GM18520 (cell line): ENCODE measurements around the gene TMEM41B.
"Not testable (repeated sequence)": the region's sequence is repeated elsewhere in the genome, so short reads cannot be mapped to it uniquely, and the experiment has no call there.

Source experiments
- ATAC-seq: cut with Tn5 transposase; IDR thresholded peaks from one replicate; pipeline ENCODE4 v1.9.1; 2021; ENCODE audit not compliant: unreplicated experiment

TMEM41B gene

GRCh38 chr11:9314291-9315077, at the start of gene TMEM41B:
TSS of gene TMEM41B (minus strand) at chr11:9314593. CDS start at chr11:9314441, 152 bp downstream.
- peak; percentile 94 for ATAC-seq

GRCh38 chr11:9362393-9362863, 48.0 kb upstream of the TMEM41B start:
- no peak for ATAC-seq

- not testable (repeated sequence) for ATAC-seq
Measured at GRCh38 chr11:9360862-9361622, 46.6 kb upstream of the TMEM41B start.

GRCh38 chr11:9357041-9357440, 42.6 kb upstream of the TMEM41B start:
- ATAC-seq = no peak

GRCh38 chr11:9351321-9351881, 37.0 kb upstream of the TMEM41B start:
- ATAC-seq = no peak

- ATAC-seq = not testable (repeated sequence)
Measured at GRCh38 chr11:9347779-9348178, 33.4 kb upstream of the TMEM41B start.

GRCh38 chr11:9347100-9347499, 32.7 kb upstream of the TMEM41B start:
- ATAC-seq = no peak

GRCh38 chr11:9344061-9344680, 29.8 kb upstream of the TMEM41B start:
- ATAC-seq = no peak

- no peak for ATAC-seq
Measured at GRCh38 chr11:9341638-9342178, 27.3 kb upstream of the TMEM41B start.

- ATAC-seq = no peak
Measured at GRCh38 chr11:9332655-9333054, 18.3 kb upstream of the TMEM41B start.

- no peak for ATAC-seq
Measured at GRCh38 chr11:9330387-9331384, 16.3 kb upstream of the TMEM41B start.

GRCh38 chr11:9320047-9320446, 5.7 kb upstream of the TMEM41B start:
- no peak for ATAC-seq

GRCh38 chr11:9319377-9320001, 5.1 kb upstream of the TMEM41B start:
- ATAC-seq = not testable (repeated sequence)

GRCh38 chr11:9318442-9319376, 4.3 kb upstream of the TMEM41B start:
- ATAC-seq = not testable (repeated sequence)

- ATAC-seq = no peak
Measured at GRCh38 chr11:9316334-9316733, 1.9 kb upstream of the TMEM41B start.

GRCh38 chr11:9315078-9315688, 790 bp upstream of the TMEM41B start:
- no peak for ATAC-seq

- ATAC-seq = no peak
Measured at GRCh38 chr11:9313648-9314290, 624 bp downstream of the TMEM41B start.
